Measurements from ENCODE around the gene GTF3A.
"Not testable (repeated sequence)": the region's sequence is repeated elsewhere in the genome, so short reads cannot be mapped to it uniquely, and the experiment has no call there.

Gene GTF3A

GRCh38 chr13:27391471-27391870 lies 32.9 kb upstream of the GTF3A start:
- no peak for TF ChIP-seq POLR2A (IDR thresholded peaks at IDR 0.05; ENCODE audit: extremely low read depth, insufficient read length)
- no peak for TF ChIP-seq MAX (IDR thresholded peaks at IDR 0.05; ENCODE audit: low read depth, low read length)
- TF ChIP-seq CTCF (IDR thresholded peaks at IDR 0.05; ENCODE audit: low read depth, low read length): no peak
- TF ChIP-seq MYC (IDR thresholded peaks at IDR 0.05; ENCODE audit: low read depth, low read length): no peak
- peak; percentile 55 for DNase-seq (ENCODE audit: low read depth)
- no peak overlapping the region for H3K4me3 ChIP-seq (ENCODE audit: low read depth, low read length)

- no peak for DNase-seq (ENCODE audit: low read depth)
- TF ChIP-seq CTCF (IDR thresholded peaks at IDR 0.05; ENCODE audit: low read depth, low read length) (no peak), MAX (IDR thresholded peaks at IDR 0.05; ENCODE audit: low read depth, low read length) (no peak), MYC (IDR thresholded peaks at IDR 0.05; ENCODE audit: low read depth, low read length) (no peak), POLR2A (IDR thresholded peaks at IDR 0.05; ENCODE audit: extremely low read depth, insufficient read length) (no peak)
- H3K4me3 ChIP-seq (ENCODE audit: low read depth, low read length): no peak overlapping the region
These were observed 31.3 kb upstream of the GTF3A start for GRCh38 chr13:27393101-27393500.

- no peak overlapping the region for H3K4me3 ChIP-seq (ENCODE audit: low read depth, low read length)
- TF ChIP-seq MYC (IDR thresholded peaks at IDR 0.05; ENCODE audit: low read depth, low read length) (no peak), POLR2A (IDR thresholded peaks at IDR 0.05; ENCODE audit: extremely low read depth, insufficient read length) (no peak), MAX (IDR thresholded peaks at IDR 0.05; ENCODE audit: low read depth, low read length) (no peak), CTCF (IDR thresholded peaks at IDR 0.05; ENCODE audit: low read depth, low read length) (no peak)
- DNase-seq (ENCODE audit: low read depth): no peak
These were observed 29.4 kb upstream of the GTF3A start for GRCh38 chr13:27395007-27395510.

GRCh38 chr13:27396252-27396846 lies 28.1 kb upstream of the GTF3A start:
- no peak for DNase-seq (ENCODE audit: low read depth)
- TF ChIP-seq POLR2A (IDR thresholded peaks at IDR 0.05; ENCODE audit: extremely low read depth, insufficient read length): no peak
- TF ChIP-seq CTCF (IDR thresholded peaks at IDR 0.05; ENCODE audit: low read depth, low read length): no peak
- TF ChIP-seq MYC (IDR thresholded peaks at IDR 0.05; ENCODE audit: low read depth, low read length): no peak
- no peak for TF ChIP-seq MAX (IDR thresholded peaks at IDR 0.05; ENCODE audit: low read depth, low read length)
- no peak overlapping the region for H3K4me3 ChIP-seq (ENCODE audit: low read depth, low read length)

- H3K4me3 ChIP-seq (ENCODE audit: low read depth, low read length): no peak overlapping the region
- TF ChIP-seq MAX (IDR thresholded peaks at IDR 0.05; ENCODE audit: low read depth, low read length): peak; percentile 74
- no peak for TF ChIP-seq CTCF (IDR thresholded peaks at IDR 0.05; ENCODE audit: low read depth, low read length)
- DNase-seq (ENCODE audit: low read depth): no peak
These were observed 26.1 kb upstream of the GTF3A start for GRCh38 chr13:27398360-27398759.

GRCh38 chr13:27400405-27400804 lies 24.0 kb upstream of the GTF3A start:
- H3K4me3 ChIP-seq (ENCODE audit: low read depth, low read length); DNase-seq (ENCODE audit: low read depth): not testable (repeated sequence)
